Activated CD8-positive, alpha-beta T cell treated with anti-CD3 and anti-CD28 coated beads for 36 hours (primary cell): ENCODE measurements around the gene CTSF. TPM values are rescaled to one million over a fixed set of nuclear protein-coding genes. Genes with fewer than 3 reads are reported as not detected.
A peak's percentile ranks its signal among the peaks of the same experiment; 100 is the strongest.

Experiments used
- ATAC-seq: fragments of 200-7000 bp; cut with Tn5 transposase; one replicate; pipeline ENCODE4 v1.10.0; 2021; ENCODE audit warnings: mild to moderate bottlenecking, moderate library complexity
- CTCF ChIA-PET: fragments of 350-600 bp; sonication (Branson Sonifier 250); formaldehyde crosslinking; loops from one replicate; lab custom pipeline; 2021; ENCODE audit warnings: antibody characterized with exemption; lab: Charles Lee
- POLR2A ChIA-PET: fragments of 350-600 bp; sonication (Branson Sonifier 250); formaldehyde crosslinking; loops from one replicate; lab custom pipeline; 2021; ENCODE audit warnings: antibody characterized with exemption; lab: Charles Lee
- DNase-seq: peaks from one replicate; pipeline ENCODE4 v3.0.0-alpha.2; 2020
- H3K27ac Mint-ChIP-seq: one replicate; pipeline ENCODE4 v1.8.0; 2021; ENCODE audit warnings: mild to moderate bottlenecking, mixed read lengths
- H3K27me3 Mint-ChIP-seq: one replicate; pipeline ENCODE4 v1.8.0; 2021; ENCODE audit warnings: mixed read lengths
- H3K36me3 Mint-ChIP-seq: one replicate; pipeline ENCODE4 v1.8.0; 2021; ENCODE audit warnings: low read depth, mixed read lengths
- H3K4me1 Mint-ChIP-seq: one replicate; pipeline ENCODE4 v1.8.0; 2021; ENCODE audit warnings: low read depth, mixed read lengths
- H3K4me3 Mint-ChIP-seq: one replicate; pipeline ENCODE4 v1.8.0; 2021; ENCODE audit warnings: mild to moderate bottlenecking, moderate library complexity, mixed read lengths
- H3K9me3 Mint-ChIP-seq: one replicate; pipeline ENCODE4 v1.8.0; 2021; ENCODE audit warnings: mixed read lengths
- intact Hi-C: fragments of 100-400 bp; cut with micrococcal nuclease; formaldehyde crosslinking; loops from one replicate; pipeline ENCODE4 v1.10.0; 2022
- total RNA-seq, 2 experiments: library from RNA; stranded (reverse); gene quantifications; one replicate each; pipeline ENCODE4 v1.2.3, GENCODE V29; 2021
- TF ChIP-seq, protein P1 (sequence below): fragments of 200-600 bp; IDR thresholded peaks from one replicate; pipeline ENCODE4 v1.8.0; 2022; ENCODE audit warnings: antibody characterized with exemption, mild to moderate bottlenecking

The CTSF gene
- total RNA-seq, 2 experiments from 2014 or later = 0.68 to 1.3 TPM

DNA sequence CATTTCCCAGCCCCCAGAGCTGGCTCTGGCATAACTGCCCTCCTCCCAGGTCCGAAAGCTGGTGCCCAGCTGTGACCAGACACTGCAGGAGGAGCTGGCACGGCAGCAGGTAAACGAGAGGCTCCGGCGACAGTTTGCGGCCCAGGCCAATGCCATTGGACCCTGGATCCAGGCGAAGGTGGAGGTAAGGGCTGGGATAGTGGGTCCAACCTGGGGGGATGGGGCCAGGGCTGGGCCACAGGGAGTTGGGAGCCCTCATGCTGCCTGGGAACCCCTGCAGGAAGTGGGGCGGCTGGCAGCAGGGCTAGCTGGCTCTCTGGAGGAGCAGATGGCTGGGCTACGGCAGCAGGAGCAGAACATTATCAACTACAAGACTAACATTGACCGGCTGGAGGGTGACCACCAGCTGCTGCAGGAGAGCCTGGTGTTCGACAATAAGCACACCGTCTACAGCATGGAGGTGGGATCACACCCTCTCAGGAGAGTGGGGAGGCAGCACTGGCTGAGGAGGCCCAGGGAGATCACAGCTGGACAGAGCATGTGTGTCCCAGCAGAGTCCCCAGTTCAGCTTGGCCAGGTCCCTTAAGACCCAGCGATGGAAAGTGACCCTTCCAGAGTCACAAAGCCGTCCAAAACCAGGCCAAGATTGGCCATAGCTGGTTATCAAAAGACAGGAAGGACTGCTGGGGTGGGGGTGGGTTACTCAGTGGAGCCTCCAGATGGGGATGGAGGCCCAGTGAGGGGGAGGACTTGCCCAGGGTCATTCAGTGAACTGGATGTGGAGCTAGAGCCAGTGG is 7.0 kb downstream of the CTSF start:
- no peak overlapping the region for H3K4me3 Mint-ChIP-seq
- no peaks in the 10 kb centered on the region for H3K9me3 Mint-ChIP-seq
- no peak for DNase-seq
- ATAC-seq = no peak
- intact Hi-C loops = no loop called here
- H3K4me1 Mint-ChIP-seq = peaks cover 3% of the 10 kb centered on the region
- peaks cover 9% of the 10 kb centered on the region for H3K27me3 Mint-ChIP-seq
- ChIA-PET POLR2A (interaction anchor here (0.5 to 1.3 kb wide), 3 partner anchors 13 to 85 kb away, joined by 3 read pairs; partner anchors contain the start of gene BBS1), CTCF (interaction anchor here (0.9 to 1.3 kb wide), 2 partner anchors 15 to 31 kb away, joined by 3 to 4 read pairs; partner anchors contain the start of genes ACTN3, CCDC87 and CCS)
- TF ChIP-seq, protein P1, sequence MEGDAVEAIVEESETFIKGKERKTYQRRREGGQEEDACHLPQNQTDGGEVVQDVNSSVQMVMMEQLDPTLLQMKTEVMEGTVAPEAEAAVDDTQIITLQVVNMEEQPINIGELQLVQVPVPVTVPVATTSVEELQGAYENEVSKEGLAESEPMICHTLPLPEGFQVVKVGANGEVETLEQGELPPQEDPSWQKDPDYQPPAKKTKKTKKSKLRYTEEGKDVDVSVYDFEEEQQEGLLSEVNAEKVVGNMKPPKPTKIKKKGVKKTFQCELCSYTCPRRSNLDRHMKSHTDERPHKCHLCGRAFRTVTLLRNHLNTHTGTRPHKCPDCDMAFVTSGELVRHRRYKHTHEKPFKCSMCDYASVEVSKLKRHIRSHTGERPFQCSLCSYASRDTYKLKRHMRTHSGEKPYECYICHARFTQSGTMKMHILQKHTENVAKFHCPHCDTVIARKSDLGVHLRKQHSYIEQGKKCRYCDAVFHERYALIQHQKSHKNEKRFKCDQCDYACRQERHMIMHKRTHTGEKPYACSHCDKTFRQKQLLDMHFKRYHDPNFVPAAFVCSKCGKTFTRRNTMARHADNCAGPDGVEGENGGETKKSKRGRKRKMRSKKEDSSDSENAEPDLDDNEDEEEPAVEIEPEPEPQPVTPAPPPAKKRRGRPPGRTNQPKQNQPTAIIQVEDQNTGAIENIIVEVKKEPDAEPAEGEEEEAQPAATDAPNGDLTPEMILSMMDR = no peak
- H3K36me3 Mint-ChIP-seq = no peaks in the 10 kb centered on the region
- no peak overlapping the region for H3K27ac Mint-ChIP-seq

DNA sequence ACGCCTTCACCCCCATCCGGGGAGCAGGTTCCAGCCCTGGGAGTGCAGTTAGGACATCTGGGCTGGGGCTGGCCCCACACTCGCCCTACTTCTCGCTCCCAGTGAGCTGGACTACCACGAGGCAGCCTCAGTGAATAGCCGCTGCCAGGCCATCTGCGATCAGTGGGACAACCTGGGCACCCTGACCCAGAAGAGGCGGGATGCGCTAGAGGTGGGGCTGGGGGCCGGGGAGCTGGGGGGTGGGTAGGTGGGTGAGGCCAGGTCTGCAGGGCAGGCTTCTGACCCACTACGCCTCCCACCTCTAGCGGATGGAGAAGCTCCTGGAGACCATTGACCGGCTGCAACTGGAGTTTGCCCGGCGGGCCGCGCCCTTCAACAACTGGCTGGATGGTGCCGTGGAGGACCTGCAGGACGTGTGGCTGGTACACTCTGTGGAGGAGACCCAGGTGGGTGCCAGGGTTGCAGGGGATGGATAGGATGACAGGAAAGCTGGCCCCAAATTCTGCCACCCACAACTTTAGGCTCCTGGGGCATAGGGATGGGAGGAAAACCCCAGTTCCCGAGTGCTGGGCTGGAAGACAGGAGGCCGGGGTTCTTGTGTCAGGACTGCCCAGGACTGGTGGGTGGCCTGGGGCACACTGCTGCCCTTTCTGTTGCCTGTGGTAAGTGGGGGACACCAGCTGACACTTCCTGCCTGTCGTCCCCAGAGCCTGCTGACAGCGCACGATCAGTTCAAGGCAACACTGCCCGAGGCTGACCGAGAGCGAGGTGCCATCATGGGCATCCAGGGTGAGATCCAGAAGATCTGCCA is 8.3 kb downstream of the CTSF start:
- ATAC-seq (no peak), DNase-seq (no peak)
- Mint-ChIP-seq H3K4me1 (peaks cover 3% of the 10 kb centered on the region), H3K27me3 (peaks cover 9% of the 10 kb centered on the region), H3K27ac (no peak overlapping the region), H3K9me3 (no peaks in the 10 kb centered on the region), H3K36me3 (no peaks in the 10 kb centered on the region), H3K4me3 (no peak overlapping the region)
- ChIA-PET POLR2A (interaction anchor here (0.9 kb wide), 1 partner anchor 14 kb away, joined by 3 read pairs; the partner anchor contains the start of gene ZDHHC24), CTCF (interaction anchor here (1.4 to 2.5 kb wide), 2 partner anchors 14 to 118 kb away, joined by 5 to 6 read pairs; partner anchors contain the start of genes RBM4B and ZDHHC24)
- intact Hi-C loops = no loop called here
- TF ChIP-seq, protein P1 = no peak

DNA sequence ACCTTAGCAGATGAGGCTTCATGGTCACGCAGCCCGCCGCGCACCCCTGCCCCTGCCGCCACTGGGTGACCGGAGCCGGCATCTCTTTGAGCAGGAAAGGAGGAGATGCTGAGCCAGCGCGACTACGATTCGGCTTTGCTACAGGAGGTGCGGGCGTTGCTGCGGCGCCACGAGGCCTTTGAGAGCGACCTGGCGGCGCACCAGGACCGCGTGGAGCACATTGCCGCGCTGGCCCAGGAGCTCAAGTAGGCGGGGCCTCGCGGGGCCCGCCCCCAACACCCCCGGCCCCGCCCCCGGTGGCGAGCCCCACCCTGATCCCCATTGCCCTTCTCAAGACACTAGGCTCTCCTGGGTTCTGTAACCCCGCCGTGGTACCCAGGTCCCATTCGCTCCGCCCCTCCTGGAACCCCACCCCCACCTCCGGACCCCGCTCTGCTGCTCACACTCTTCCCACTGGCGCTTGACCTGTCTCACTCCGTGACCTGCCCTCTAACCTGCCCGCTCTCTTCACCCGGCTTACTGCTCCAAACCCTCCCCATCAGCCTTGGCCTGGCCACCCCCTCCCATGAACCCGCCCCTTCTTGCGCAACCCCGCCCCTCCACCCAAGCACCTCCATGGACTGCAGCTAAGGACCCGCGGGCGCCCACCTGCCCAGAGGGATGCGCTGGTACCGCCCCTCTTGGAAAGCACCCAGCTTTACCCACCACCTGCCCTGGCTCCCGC is 9.1 kb downstream of the CTSF start:
- ATAC-seq (peak; percentile 82), DNase-seq (peak; percentile 36)
- Mint-ChIP-seq H3K4me3 (no peak overlapping the region), H3K36me3 (no peaks in the 10 kb centered on the region), H3K27me3 (peaks cover 9% of the 10 kb centered on the region), H3K9me3 (no peaks in the 10 kb centered on the region), H3K27ac (no peak overlapping the region), H3K4me1 (peaks cover 3% of the 10 kb centered on the region)
- ChIA-PET POLR2A (interaction anchor here (0.9 kb wide), 1 partner anchor 14 kb away, joined by 3 read pairs; the partner anchor contains the start of gene ZDHHC24), CTCF (interaction anchor here (1.4 to 2.5 kb wide), 2 partner anchors 13 to 119 kb away, joined by 5 to 6 read pairs; partner anchors contain the start of genes RBM4B and ZDHHC24)
- intact Hi-C loops = no loop called here
- TF ChIP-seq, protein P1 = no peak

DNA sequence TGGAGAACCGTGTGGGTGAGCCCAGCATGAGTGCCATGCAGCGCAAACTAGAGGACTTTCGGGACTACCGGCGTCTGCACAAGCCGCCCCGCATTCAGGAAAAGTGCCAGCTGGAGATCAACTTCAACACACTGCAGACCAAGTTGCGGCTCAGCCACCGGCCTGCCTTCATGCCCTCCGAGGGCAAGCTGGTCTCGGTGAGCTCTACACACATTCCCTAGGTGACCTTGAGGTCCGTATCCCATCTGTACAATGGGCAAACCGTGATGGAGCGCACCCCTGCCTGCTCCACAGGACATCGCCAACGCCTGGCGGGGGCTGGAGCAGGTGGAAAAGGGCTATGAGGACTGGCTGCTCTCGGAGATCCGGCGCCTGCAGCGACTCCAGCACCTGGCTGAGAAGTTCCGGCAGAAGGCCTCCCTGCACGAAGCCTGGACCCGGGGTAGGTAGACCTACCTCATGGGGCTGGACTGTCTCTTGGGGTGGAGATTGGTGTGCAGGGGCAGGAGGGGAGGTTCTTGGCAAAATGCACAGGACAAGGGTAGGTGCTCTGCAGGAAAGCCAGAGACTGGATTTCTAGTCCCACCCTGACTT is 10.6 kb downstream of the CTSF start:
- Mint-ChIP-seq H3K36me3 (no peaks in the 10 kb centered on the region), H3K27me3 (peaks cover 9% of the 10 kb centered on the region), H3K9me3 (no peaks in the 10 kb centered on the region), H3K27ac (no peak overlapping the region), H3K4me3 (no peak overlapping the region), H3K4me1 (peaks cover 3% of the 10 kb centered on the region)
- intact Hi-C loops = no loop called here
- TF ChIP-seq, protein P1 = no peak
- ATAC-seq (no peak), DNase-seq (no peak)
- CTCF ChIA-PET = interaction anchor here (0.5 to 2.5 kb wide), 2 partner anchors 120 to 998 kb away, joined by 3 to 6 read pairs; partner anchors contain the start of gene RBM4B
- POLR2A ChIA-PET = no interaction called here
